ENCODE measurements around the gene ACTN3.

The ACTN3 gene

GRCh38 chr11:66554602-66555001 is 7.9 kb downstream of the ACTN3 start:
- no peak overlapping the region for H3K27ac ChIP-seq (ENCODE audit: low read length)
- ATAC-seq (ENCODE audit: insufficient read depth, low read depth) (no peak), DNase-seq (no peak)
- no peaks in the 10 kb centered on the region for H3K4me1 ChIP-seq (ENCODE audit: insufficient read depth, low read length)
- H3K4me3 ChIP-seq (ENCODE audit: low read depth in 1 of 2, low read length in 2 of 2): no peak overlapping the region
- no peak overlapping the region for H3K9ac ChIP-seq (ENCODE audit: low read depth, low read length)
- no peaks in the 10 kb centered on the region for H3K9me3 ChIP-seq (ENCODE audit: insufficient read depth, low read length, severe bottlenecking)
- no peaks in the 10 kb centered on the region for H3K79me2 ChIP-seq (ENCODE audit: insufficient read depth, low read length)
- H2AFZ ChIP-seq (ENCODE audit: low read depth, low read length): no peak overlapping the region
- TF ChIP-seq EZH2 (IDR thresholded peaks at IDR 0.05; ENCODE audit: borderline replicate concordance, low read depth, low read length, severe bottlenecking) (no peak), CTCF (IDR thresholded peaks at IDR 0.05; ENCODE audit: borderline replicate concordance, extremely low read depth, low read length, poor library complexity, severe bottlenecking) (no peak)
- H3K36me3 ChIP-seq (ENCODE audit: insufficient read depth, low read length): no peaks in the 10 kb centered on the region
- H3K4me2 ChIP-seq (ENCODE audit: insufficient read depth, low read length): no peak overlapping the region
- H4K20me1 ChIP-seq (ENCODE audit: insufficient read depth, low read length): 0 out of 2 replicates have a peak, but pooled peaks cover 3% of the 10 kb centered on the region
- no peaks in the 10 kb centered on the region for H3K27me3 ChIP-seq (ENCODE audit: insufficient read depth, low read length, poor library complexity)

GRCh38 chr11:66555416-66555815 is 8.7 kb downstream of the ACTN3 start:
- Histone ChIP-seq H3K4me2 (ENCODE audit: insufficient read depth, low read length) (no peak overlapping the region), H3K27ac (ENCODE audit: low read length) (no peak overlapping the region), H2AFZ (ENCODE audit: low read depth, low read length) (no peak overlapping the region), H3K79me2 (ENCODE audit: insufficient read depth, low read length) (no peaks in the 10 kb centered on the region), H3K9ac (ENCODE audit: low read depth, low read length) (no peak overlapping the region), H3K9me3 (ENCODE audit: insufficient read depth, low read length, severe bottlenecking) (no peaks in the 10 kb centered on the region), H3K36me3 (ENCODE audit: insufficient read depth, low read length) (no peaks in the 10 kb centered on the region), H4K20me1 (ENCODE audit: insufficient read depth, low read length) (0 out of 2 replicates have a peak, but pooled peaks cover 3% of the 10 kb centered on the region), H3K4me1 (ENCODE audit: insufficient read depth, low read length) (no peaks in the 10 kb centered on the region), H3K4me3 (ENCODE audit: low read depth in 1 of 2, low read length in 2 of 2) (no peak overlapping the region), H3K27me3 (ENCODE audit: insufficient read depth, low read length, poor library complexity) (no peaks in the 10 kb centered on the region)
- no peak for TF ChIP-seq EZH2 (IDR thresholded peaks at IDR 0.05; ENCODE audit: borderline replicate concordance, low read depth, low read length, severe bottlenecking)
- no peak for TF ChIP-seq CTCF (IDR thresholded peaks at IDR 0.05; ENCODE audit: borderline replicate concordance, extremely low read depth, low read length, poor library complexity, severe bottlenecking)
- DNase-seq (no peak), ATAC-seq (ENCODE audit: insufficient read depth, low read depth) (no peak)

- ATAC-seq (ENCODE audit: insufficient read depth, low read depth) (no peak), DNase-seq (no peak)
- H3K9ac ChIP-seq (ENCODE audit: low read depth, low read length): no peak overlapping the region
- no peaks in the 10 kb centered on the region for H3K27me3 ChIP-seq (ENCODE audit: insufficient read depth, low read length, poor library complexity)
- no peaks in the 10 kb centered on the region for H3K79me2 ChIP-seq (ENCODE audit: insufficient read depth, low read length)
- H4K20me1 ChIP-seq (ENCODE audit: insufficient read depth, low read length): 0 out of 2 replicates have a peak, but pooled peaks cover 3% of the 10 kb centered on the region
- H3K4me1 ChIP-seq (ENCODE audit: insufficient read depth, low read length): no peaks in the 10 kb centered on the region
- H3K4me2 ChIP-seq (ENCODE audit: insufficient read depth, low read length): no peak overlapping the region
- no peak overlapping the region for H2AFZ ChIP-seq (ENCODE audit: low read depth, low read length)
- H3K9me3 ChIP-seq (ENCODE audit: insufficient read depth, low read length, severe bottlenecking): no peaks in the 10 kb centered on the region
- H3K36me3 ChIP-seq (ENCODE audit: insufficient read depth, low read length): no peaks in the 10 kb centered on the region
- H3K27ac ChIP-seq (ENCODE audit: low read length): no peak overlapping the region
- TF ChIP-seq CTCF (IDR thresholded peaks at IDR 0.05; ENCODE audit: borderline replicate concordance, extremely low read depth, low read length, poor library complexity, severe bottlenecking) (no peak), EZH2 (IDR thresholded peaks at IDR 0.05; ENCODE audit: borderline replicate concordance, low read depth, low read length, severe bottlenecking) (no peak)
- H3K4me3 ChIP-seq (ENCODE audit: low read depth in 1 of 2, low read length in 2 of 2): no peak overlapping the region
These were observed 9.4 kb downstream of the ACTN3 start for GRCh38 chr11:66556086-66556485.
